Keratinocyte (primary cell): ENCODE results near the gene JMJD7. TPM values are rescaled to one million over a fixed set of nuclear protein-coding genes. Genes with fewer than 3 reads are reported as not detected.

Experiments used
- DNase-seq: peaks from one replicate; pipeline ENCODE4 v3.0.0-alpha.2; 2011; ENCODE audit warnings: low read depth, missing footprints, low spot score
- FAIRE-seq: peaks from 2 replicates; lab custom pipeline; 2011; peaks lifted over from hg19 to GRCh38; lab: Jason Lieb, UNC
- H2AFZ ChIP-seq: 2 replicates; pipeline ENCODE4 v1.6.0; 2012; ENCODE audit warnings: low read length, control low read depth, inconsistent platforms; ENCODE audit not compliant: control insufficient read depth
- H3K27ac ChIP-seq: 2 replicates; pipeline ENCODE4 v1.5.1; 2011; ENCODE audit warnings: low read length; ENCODE audit not compliant: control insufficient read depth, insufficient read depth
- H3K27me3 ChIP-seq: 3 replicates; pipeline ENCODE4 v1.6.0; 2011; ENCODE audit warnings: low read length; ENCODE audit not compliant: control insufficient read depth, insufficient read depth; ENCODE audit errors: extremely low read depth
- H3K36me3 ChIP-seq, 2 experiments: 2 replicates in 1 of 2; 3 replicates in 1 of 2; pipeline ENCODE4 v1.5.1; 2011; ENCODE audit warnings: low read length in 2 of 2, mild to moderate bottlenecking in 1 of 2; ENCODE audit not compliant: control insufficient read depth in 2 of 2, insufficient read depth in 2 of 2; ENCODE audit errors: extremely low read depth in 1 of 2
- H3K4me1 ChIP-seq: 3 replicates; pipeline ENCODE4 v1.5.1; 2011; ENCODE audit warnings: low read length; ENCODE audit not compliant: control insufficient read depth, insufficient read depth; ENCODE audit errors: extremely low read depth
- H3K4me2 ChIP-seq: 3 replicates; pipeline ENCODE4 v1.6.0; 2011; ENCODE audit warnings: low read depth, low read length; ENCODE audit not compliant: control insufficient read depth, insufficient read depth; ENCODE audit errors: extremely low read depth
- H3K4me3 ChIP-seq, 3 experiments: fragments of 200-600 bp in 1 of 3; sonication (generic) in 1 of 3; 2 replicates in 2 of 3; 3 replicates in 1 of 3; pipeline ENCODE4 v1.5.1; 2011 to 2016; ENCODE audit warnings: low read length in 3 of 3, mild to moderate bottlenecking in 3 of 3, control low read depth in 2 of 3, inconsistent platforms in 1 of 3, low read depth in 1 of 3, mixed read lengths in 1 of 3, mixed run types in 1 of 3, moderate library complexity in 1 of 3; ENCODE audit not compliant: control insufficient read depth in 2 of 3, insufficient read depth in 2 of 3; ENCODE audit errors: extremely low read depth in 1 of 3
- H3K79me2 ChIP-seq: 2 replicates; pipeline ENCODE4 v1.6.0; 2012; ENCODE audit warnings: low read length; ENCODE audit not compliant: control insufficient read depth, insufficient read depth
- H3K9ac ChIP-seq: 3 replicates; pipeline ENCODE4 v1.6.0; 2011; ENCODE audit warnings: low read length; ENCODE audit not compliant: control insufficient read depth, insufficient read depth; ENCODE audit errors: extremely low read depth
- H3K9me1 ChIP-seq: 3 replicates; pipeline ENCODE4 v1.6.0; 2011; ENCODE audit warnings: low read length; ENCODE audit not compliant: control insufficient read depth, insufficient read depth; ENCODE audit errors: extremely low read depth
- H3K9me3 ChIP-seq: 2 replicates; pipeline ENCODE4 v1.5.1; 2012; ENCODE audit warnings: low read depth, low read length; ENCODE audit not compliant: control insufficient read depth
- H4K20me1 ChIP-seq: 3 replicates; pipeline ENCODE4 v1.6.0; 2011; ENCODE audit warnings: low read length; ENCODE audit not compliant: control insufficient read depth, insufficient read depth; ENCODE audit errors: extremely low read depth
- CTCF ChIP-seq, 3 experiments: IDR thresholded peaks in 1 of 3; conservative IDR thresholded peaks in 1 of 3; optimal IDR thresholded peaks in 1 of 3; 2 replicates in 2 of 3; 3 replicates in 1 of 3; pipeline versions ENCODE3 to v1.5.1; 2011; ENCODE audit warnings: low read length in 3 of 3, mild to moderate bottlenecking in 3 of 3, moderate library complexity in 2 of 3, control low read depth in 1 of 3, inconsistent platforms in 1 of 3; ENCODE audit not compliant: insufficient read depth in 2 of 3; ENCODE audit errors: extremely low read depth in 1 of 3
- EZH2 ChIP-seq: IDR thresholded peaks from one replicate; pipeline ENCODE4 v1.6.1; 2012; ENCODE audit warnings: inconsistent platforms, mild to moderate bottlenecking, low read length, moderate library complexity
- dilution Hi-C: fragments of 300-500 bp; cut with MboI; formaldehyde crosslinking; loops from one replicate; pipeline ENCODE4 v1.7.0; 2020; ENCODE audit warnings: low sequenced_read_pairs; ENCODE audit not compliant: extremely low pct_ligation_motif_present
- polyA plus RNA-seq, 5 experiments: library from polyadenylated mRNA; depleted of rRNA in 3 of 5; stranded (reverse) in 3 of 5; stranded (forward) in 1 of 5; unstranded in 1 of 5; fragments of >200 nt; gene quantifications; 1 replicate in 1 of 5; 2 replicates in 3 of 5; 3 replicates in 1 of 5; pipeline versions ENCODE4 v1.2.1 to v1.2.3, GENCODE V29; 2011 to 2012; ENCODE audit warnings: missing spikeins in 2 of 5, low read depth in 1 of 5, low replicate concordance in 1 of 5

Gene JMJD7
- polyA plus RNA-seq, 1 donor (not counting 4 experiments of a cell fraction or from before 2014, with no cell fraction given): 8.2 TPM

GRCh38 chr15:41841131-41841530 lies 13.2 kb downstream of the JMJD7 start:
- no peak for TF ChIP-seq EZH2
- TF ChIP-seq CTCF (optimal IDR thresholded peaks at IDR 0.05 in 1 of 3, IDR thresholded peaks at IDR 0.05 in 1 of 3, conservative IDR thresholded peaks at IDR 0.05 in 1 of 3; ENCODE audit: extremely low read depth in 1 of 3, insufficient read depth in 2 of 3, low read length in 3 of 3): no peak

GRCh38 chr15:41842229-41842628 lies 14.3 kb downstream of the JMJD7 start:
- dilution Hi-C loops: no loop called here
- H3K4me3 ChIP-seq: no peak overlapping the region
- peaks cover 26% of the 10 kb centered on the region for H3K4me1 ChIP-seq
- DNase-seq (no peak), FAIRE-seq (no peak)
- H3K4me2 ChIP-seq: no peak overlapping the region
- H4K20me1 ChIP-seq: no peaks in the 10 kb centered on the region
- no peaks in the 10 kb centered on the region for H3K79me2 ChIP-seq
- TF ChIP-seq EZH2: no peak
- no peak for TF ChIP-seq CTCF (optimal IDR thresholded peaks at IDR 0.05 in 1 of 3, IDR thresholded peaks at IDR 0.05 in 1 of 3, conservative IDR thresholded peaks at IDR 0.05 in 1 of 3; ENCODE audit: extremely low read depth in 1 of 3, insufficient read depth in 2 of 3, low read length in 3 of 3)
- no peaks in the 10 kb centered on the region for H3K9me1 ChIP-seq
- H3K27ac ChIP-seq: no peak overlapping the region
- no peaks in the 10 kb centered on the region for H3K27me3 ChIP-seq
- no peaks in the 10 kb centered on the region for H3K9me3 ChIP-seq
- no peak overlapping the region for H3K9ac ChIP-seq
- peaks cover 15 to 29% of the 10 kb centered on the region in 2 experiments for H3K36me3 ChIP-seq
- no peak overlapping the region for H2AFZ ChIP-seq

More at GRCh38 chr15:41841131-41841530, 13.2 kb downstream of the JMJD7 start:
- no peak overlapping the region for H2AFZ ChIP-seq
- H3K36me3 ChIP-seq: peaks cover 12 to 22% of the 10 kb centered on the region in 2 experiments
- DNase-seq: no peak
- H3K9me3 ChIP-seq: no peaks in the 10 kb centered on the region
- H3K9me1 ChIP-seq: no peaks in the 10 kb centered on the region
- peaks cover 26% of the 10 kb centered on the region for H3K4me1 ChIP-seq
- no peak overlapping the region for H3K4me3 ChIP-seq
- H3K27me3 ChIP-seq: no peaks in the 10 kb centered on the region
- H3K27ac ChIP-seq: no peak overlapping the region
- no peaks in the 10 kb centered on the region for H3K79me2 ChIP-seq
- no peak overlapping the region for H3K4me2 ChIP-seq
- dilution Hi-C loops: no loop called here
- no peak for FAIRE-seq
- H4K20me1 ChIP-seq: no peaks in the 10 kb centered on the region
- no peak overlapping the region for H3K9ac ChIP-seq
